Smooth muscle cell (in vitro differentiated cells): Measurements from ENCODE around the gene SEC22A. TPM values are rescaled to one million over a fixed set of nuclear protein-coding genes. Genes with fewer than 3 reads are reported as not detected.
"Not testable (repeated sequence)": the region's sequence is repeated elsewhere in the genome, so short reads cannot be mapped to it uniquely, and the experiment has no call there.

Experiments
- DNase-seq: peaks from one replicate; lab custom pipeline; 2025; ENCODE audit not compliant: unreplicated experiment; lab: John Stamatoyannopoulos, UW
- H2AFZ ChIP-seq: fragments of 200-600 bp; sonication (generic); 2 replicates; pipeline ENCODE4 v1.6.0; 2016; ENCODE audit warnings: antibody characterized with exemption, low read depth, mild to moderate bottlenecking
- H3F3A ChIP-seq: fragments of 200-600 bp; sonication (generic); 2 replicates; pipeline ENCODE4 v1.6.0; 2017; ENCODE audit warnings: antibody characterized with exemption, low read depth
- H3K27ac ChIP-seq: fragments of 200-600 bp; sonication (generic); 2 replicates; pipeline ENCODE4 v1.5.1; 2016; ENCODE audit warnings: low read depth, mild to moderate bottlenecking
- H3K27me3 ChIP-seq: fragments of 200-600 bp; sonication (generic); 2 replicates; pipeline ENCODE4 v1.6.1; 2016; ENCODE audit warnings: low read depth, mild to moderate bottlenecking
- H3K36me3 ChIP-seq: fragments of 200-600 bp; sonication (generic); 2 replicates; pipeline ENCODE4 v1.5.1; 2016; ENCODE audit warnings: low read depth
- H3K4me1 ChIP-seq: fragments of 200-600 bp; sonication (generic); 2 replicates; pipeline ENCODE4 v1.5.1; 2016; ENCODE audit warnings: low read depth
- H3K4me2 ChIP-seq: fragments of 200-600 bp; sonication (generic); 2 replicates; pipeline ENCODE4 v1.6.0; 2016; ENCODE audit warnings: mild to moderate bottlenecking
- H3K4me3 ChIP-seq: fragments of 200-600 bp; sonication (generic); 2 replicates; pipeline ENCODE4 v1.5.1; 2016; ENCODE audit warnings: mild to moderate bottlenecking
- H3K79me2 ChIP-seq: fragments of 200-600 bp; sonication (generic); 2 replicates; pipeline ENCODE4 v1.6.0; 2016; ENCODE audit warnings: low read depth, mild to moderate bottlenecking
- H3K9ac ChIP-seq: fragments of 200-600 bp; sonication (generic); 2 replicates; pipeline ENCODE4 v1.6.0; 2016; ENCODE audit warnings: low read depth
- H3K9me3 ChIP-seq: fragments of 200-600 bp; sonication (generic); replicated peaks from 2 replicates; pipeline ENCODE4 v1.5.1; 2016; ENCODE audit warnings: low read depth
- H4K20me1 ChIP-seq: fragments of 200-600 bp; sonication (generic); 2 replicates; pipeline ENCODE4 v1.6.0; 2016; ENCODE audit warnings: low read depth
- WGBS: methylation state at CpG from one replicate; pipeline ENCODE4 v1.1.7; 2016; ENCODE audit warnings: low lambda C conversion rate; 5-methylcytosine and 5-hydroxymethylcytosine counted together
- polyA plus RNA-seq: library from polyadenylated mRNA; unstranded; fragments of >200 nt; fragmentation: Nextera tagmentation; extraction: Ambion mirVana; gene quantifications from 2 replicates; pipeline ENCODE4 v1.2.1, GENCODE V29; 2016
- total RNA-seq: library from RNA; depleted of rRNA; stranded (reverse); fragments of >200 nt; gene quantifications from 2 replicates; pipeline ENCODE4 v1.2.3, GENCODE V29; 2014
- TF ChIP-seq, protein P1 (sequence below): fragments of 200-600 bp; sonication (generic); IDR thresholded peaks from 2 replicates; pipeline ENCODE4 v1.5.1; 2017; ENCODE audit warnings: borderline replicate concordance, mild to moderate bottlenecking, antibody characterized with exemption; ENCODE audit not compliant: insufficient read depth, poor library complexity, severe bottlenecking

Gene SEC22A
- total and polyA plus RNA-seq, 2 experiments from 2014 or later = 30.7 to 34.2 TPM

GRCh38 chr3:123202451-123202850 is 708 bp downstream of the SEC22A start:
- peak overlapping the region; percentile 99 for H3K4me2 ChIP-seq
- peaks cover 10% of the 10 kb centered on the region for H3K4me1 ChIP-seq
- peak overlapping the region; percentile 98 for H3K4me3 ChIP-seq
- H3K79me2 ChIP-seq = peaks cover 41% of the 10 kb centered on the region
- H4K20me1 ChIP-seq = peaks cover 35% of the 10 kb centered on the region
- H3K9me3 ChIP-seq = no peaks in the 10 kb centered on the region
- H3K9ac ChIP-seq = peak overlapping the region; percentile 90
- H3K36me3 ChIP-seq = no peaks in the 10 kb centered on the region
- 7% methylated on average over 7 of the region's 7 CpGs for WGBS
- no peaks in the 10 kb centered on the region for H3K27me3 ChIP-seq
- DNase-seq = no peak
- H3F3A ChIP-seq = peaks cover 3% of the 10 kb centered on the region
- H3K27ac ChIP-seq = peak overlapping the region; percentile 76
- TF ChIP-seq, protein P1, sequence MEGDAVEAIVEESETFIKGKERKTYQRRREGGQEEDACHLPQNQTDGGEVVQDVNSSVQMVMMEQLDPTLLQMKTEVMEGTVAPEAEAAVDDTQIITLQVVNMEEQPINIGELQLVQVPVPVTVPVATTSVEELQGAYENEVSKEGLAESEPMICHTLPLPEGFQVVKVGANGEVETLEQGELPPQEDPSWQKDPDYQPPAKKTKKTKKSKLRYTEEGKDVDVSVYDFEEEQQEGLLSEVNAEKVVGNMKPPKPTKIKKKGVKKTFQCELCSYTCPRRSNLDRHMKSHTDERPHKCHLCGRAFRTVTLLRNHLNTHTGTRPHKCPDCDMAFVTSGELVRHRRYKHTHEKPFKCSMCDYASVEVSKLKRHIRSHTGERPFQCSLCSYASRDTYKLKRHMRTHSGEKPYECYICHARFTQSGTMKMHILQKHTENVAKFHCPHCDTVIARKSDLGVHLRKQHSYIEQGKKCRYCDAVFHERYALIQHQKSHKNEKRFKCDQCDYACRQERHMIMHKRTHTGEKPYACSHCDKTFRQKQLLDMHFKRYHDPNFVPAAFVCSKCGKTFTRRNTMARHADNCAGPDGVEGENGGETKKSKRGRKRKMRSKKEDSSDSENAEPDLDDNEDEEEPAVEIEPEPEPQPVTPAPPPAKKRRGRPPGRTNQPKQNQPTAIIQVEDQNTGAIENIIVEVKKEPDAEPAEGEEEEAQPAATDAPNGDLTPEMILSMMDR = no peak
- H2AFZ ChIP-seq = peak overlapping the region; percentile 91

- no peaks in the 10 kb centered on the region for H3K27me3 ChIP-seq
- no peak overlapping the region for H3K4me2 ChIP-seq
- no peaks in the 10 kb centered on the region for H3K4me1 ChIP-seq
- H2AFZ ChIP-seq = no peak overlapping the region
- H3K79me2 ChIP-seq = no peaks in the 10 kb centered on the region
- peaks cover 66% of the 10 kb centered on the region for H4K20me1 ChIP-seq
- H3K36me3 ChIP-seq = no peaks in the 10 kb centered on the region
- 92% methylated on average over 1 of the region's 1 CpG for WGBS
- H3K9me3 ChIP-seq = no peaks in the 10 kb centered on the region
- no peak for DNase-seq
- no peak overlapping the region for H3K4me3 ChIP-seq
- H3K9ac ChIP-seq = no peak overlapping the region
- TF ChIP-seq, protein P1 = no peak
- no peaks in the 10 kb centered on the region for H3F3A ChIP-seq
- no peak overlapping the region for H3K27ac ChIP-seq
These were observed 17.2 kb downstream of the SEC22A start for GRCh38 chr3:123218990-123219389.

- H3K4me2 ChIP-seq, H3K27ac ChIP-seq, H3K4me1 ChIP-seq, H3K4me3 ChIP-seq, H3K79me2 ChIP-seq, H3K9ac ChIP-seq, DNase-seq, H3F3A ChIP-seq, H3K27me3 ChIP-seq, H3K9me3 ChIP-seq, H2AFZ ChIP-seq: not testable (repeated sequence)
- WGBS = 100% methylated on average over 4 of the region's 4 CpGs
- Histone ChIP-seq H3K36me3 (peaks cover 10% of the 10 kb centered on the region), H4K20me1 (peaks cover 45% of the 10 kb centered on the region)
These were observed 19.6 kb downstream of the SEC22A start for GRCh38 chr3:123221369-123221768.

GRCh38 chr3:123225016-123225415 is 23.3 kb downstream of the SEC22A start:
- H3K36me3 ChIP-seq = peaks cover 28% of the 10 kb centered on the region
- TF ChIP-seq, protein P1 = no peak
- 94% methylated on average over 3 of the region's 3 CpGs for WGBS
- no peaks in the 10 kb centered on the region for H3K4me1 ChIP-seq
- no peak overlapping the region for H3K9ac ChIP-seq
- no peaks in the 10 kb centered on the region for H3K79me2 ChIP-seq
- H3K27me3 ChIP-seq = no peaks in the 10 kb centered on the region
- peaks cover 9% of the 10 kb centered on the region for H3K9me3 ChIP-seq
- no peak overlapping the region for H3K4me3 ChIP-seq
- DNase-seq = no peak
- H4K20me1 ChIP-seq = peaks cover 14% of the 10 kb centered on the region
- H2AFZ ChIP-seq = no peak overlapping the region
- no peak overlapping the region for H3K4me2 ChIP-seq
- H3K27ac ChIP-seq = no peak overlapping the region
- H3F3A ChIP-seq = no peaks in the 10 kb centered on the region
